SW 1271 (cell line): ENCODE measurements around the gene PLA2G10.
"Not testable (repeated sequence)": the region's sequence is repeated elsewhere in the genome, so short reads cannot be mapped to it uniquely, and the experiment has no call there.

Experiments
- DNase-seq, 2 experiments: peaks; one replicate each; lab custom pipeline; 2025; lab: John Stamatoyannopoulos, UW

PLA2G10 gene

GRCh38 chr16:14667347-14668266, 26.5 kb downstream of the PLA2G10 start:
- no peak for DNase-seq

GRCh38 chr16:14658063-14658462, 36.0 kb downstream of the PLA2G10 start:
- DNase-seq: no peak

- DNase-seq: no peak
Measured at GRCh38 chr16:14652726-14653125, 41.4 kb downstream of the PLA2G10 start.

DNA sequence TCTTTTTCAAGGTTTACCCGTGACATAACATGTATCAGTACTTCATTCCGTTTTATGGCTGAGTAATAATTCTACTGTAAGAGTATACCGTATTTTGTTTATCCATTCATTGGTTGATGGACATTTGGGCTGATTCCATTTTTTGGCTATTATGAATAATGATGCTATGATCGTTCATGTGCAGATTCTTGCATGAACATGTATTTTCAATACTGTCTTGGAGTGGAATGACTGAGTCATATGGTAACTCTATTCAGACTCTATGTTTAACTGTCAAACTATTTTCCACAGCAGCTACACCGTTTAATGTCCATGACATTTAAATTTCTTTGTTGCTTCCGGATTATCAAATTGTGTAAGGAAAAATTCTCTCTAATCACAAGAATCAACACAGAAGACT, 43.5 kb downstream of the PLA2G10 start:
- no peak for DNase-seq

GRCh38 chr16:14649816-14650215, 44.3 kb downstream of the PLA2G10 start:
- no peak for DNase-seq

DNA sequence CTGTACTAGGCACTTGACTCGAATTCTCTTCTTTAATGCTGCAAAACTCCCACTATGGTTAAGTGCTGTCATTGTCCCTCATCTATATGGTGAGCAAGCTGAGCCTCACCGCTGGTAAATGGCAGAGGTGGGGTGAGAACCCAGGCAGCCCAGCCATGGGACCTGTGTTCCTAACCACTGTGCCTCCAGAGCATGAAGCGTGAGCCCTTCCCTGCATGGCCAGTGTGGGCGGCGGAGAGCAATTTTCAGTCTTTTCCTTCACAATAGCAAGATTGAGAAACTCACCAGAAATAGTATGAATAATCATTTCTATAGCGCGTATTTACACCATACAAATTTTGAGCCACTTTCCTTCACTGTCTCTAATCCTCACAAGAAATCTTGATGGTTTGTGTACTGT, 52.2 kb downstream of the PLA2G10 start:
- DNase-seq: no peak

DNA sequence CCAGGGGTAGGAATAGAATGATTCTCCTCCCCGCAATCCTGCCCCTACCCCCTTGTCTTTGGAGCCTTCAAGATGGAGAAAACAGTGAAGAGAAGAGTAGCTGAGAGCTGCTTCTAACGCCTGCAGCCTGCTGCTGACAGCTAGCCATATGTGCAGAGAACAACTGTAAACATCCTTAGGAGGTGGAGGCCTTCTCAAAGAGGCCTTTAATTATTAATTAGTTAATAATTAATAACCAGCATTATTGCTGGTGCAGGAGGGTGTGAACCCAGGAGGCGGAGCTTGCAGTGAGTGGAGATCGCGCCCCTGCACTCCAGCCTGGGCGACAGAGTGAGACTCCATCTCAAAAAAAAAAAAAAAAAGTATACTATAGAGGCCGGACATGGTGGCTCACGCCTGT, 52.9 kb downstream of the PLA2G10 start:
- no peak for DNase-seq

DNA sequence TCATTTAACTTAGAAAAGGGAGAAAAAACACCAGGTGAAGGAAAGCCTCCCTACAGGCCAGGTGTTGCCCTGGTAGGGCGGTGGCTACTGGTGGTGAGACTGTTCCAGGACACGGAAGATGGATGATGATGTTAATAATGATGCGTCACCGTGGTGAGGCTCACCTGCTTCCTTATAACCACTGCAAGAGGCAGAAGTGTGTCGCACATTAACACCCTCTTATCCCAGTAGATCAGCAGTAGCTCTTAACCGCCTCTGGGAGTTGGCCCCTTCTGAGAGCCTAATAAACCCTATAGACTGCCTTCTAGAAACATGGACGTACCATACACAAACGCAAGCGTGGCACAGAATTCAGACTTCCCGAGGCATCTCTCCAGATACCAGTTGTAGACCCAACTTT, 53.6 kb downstream of the PLA2G10 start:
- no peak for DNase-seq

DNA sequence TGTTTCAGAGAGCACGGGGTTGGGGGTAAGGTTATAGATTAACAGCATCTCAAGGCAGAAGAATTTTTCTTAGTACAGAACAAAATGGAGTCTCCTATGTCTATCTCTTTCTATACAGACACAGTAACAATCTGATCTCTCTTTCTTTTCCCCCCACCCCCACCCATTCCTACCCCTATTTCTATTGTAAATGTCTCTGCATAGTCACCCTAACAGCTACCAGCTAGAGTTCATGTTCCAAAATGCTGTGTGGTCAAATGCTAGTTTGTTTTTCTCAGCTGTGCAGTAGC, 57.2 kb downstream of the PLA2G10 start:
- DNase-seq: not testable (repeated sequence)

- not testable (repeated sequence) for DNase-seq
Measured at GRCh38 chr16:14636179-14636950, 57.7 kb downstream of the PLA2G10 start.

- DNase-seq: no peak
Measured at GRCh38 chr16:14635395-14636165, 58.5 kb downstream of the PLA2G10 start.

DNA sequence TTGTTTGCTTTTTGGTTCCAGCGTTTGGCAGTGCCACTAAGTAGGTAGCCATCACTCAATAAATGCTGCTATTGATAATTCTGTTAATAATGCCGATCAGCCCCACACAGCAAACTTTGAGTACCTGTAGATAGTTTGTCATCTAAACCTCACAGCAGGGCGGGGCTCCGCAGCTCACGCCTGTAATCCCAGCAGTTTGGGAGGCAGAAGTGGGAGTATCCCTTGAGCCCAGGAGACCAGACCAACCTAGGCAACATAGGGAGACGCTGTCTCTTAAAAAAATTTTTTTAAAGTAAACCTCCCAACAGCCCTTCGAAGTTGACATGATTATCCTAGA, 59.8 kb downstream of the PLA2G10 start:
- no peak for DNase-seq

GRCh38 chr16:14632693-14633569, 61.2 kb downstream of the PLA2G10 start, which contains the start of gene BFAR:
BFAR (plus strand) TSS chr16:14632951; CDS start chr16:14644347, 11,396 bp downstream.
- DNase-seq: peak; percentile 53 to 91

GRCh38 chr16:14630620-14631330, 63.3 kb downstream of the PLA2G10 start:
- DNase-seq: not testable (repeated sequence)

- peak; percentile 74 to 93 for DNase-seq
Measured at GRCh38 chr16:14629919-14630619, 64.0 kb downstream of the PLA2G10 start, which contains the start of gene PARN. PARN (minus strand) TSS chr16:14630260; CDS start chr16:14630125, 135 bp downstream.

- DNase-seq: no peak
Measured at GRCh38 chr16:14629612-14629918, 64.5 kb downstream of the PLA2G10 start.

- no peak for DNase-seq
Measured at GRCh38 chr16:14628806-14629611, 65.1 kb downstream of the PLA2G10 start.

DNA sequence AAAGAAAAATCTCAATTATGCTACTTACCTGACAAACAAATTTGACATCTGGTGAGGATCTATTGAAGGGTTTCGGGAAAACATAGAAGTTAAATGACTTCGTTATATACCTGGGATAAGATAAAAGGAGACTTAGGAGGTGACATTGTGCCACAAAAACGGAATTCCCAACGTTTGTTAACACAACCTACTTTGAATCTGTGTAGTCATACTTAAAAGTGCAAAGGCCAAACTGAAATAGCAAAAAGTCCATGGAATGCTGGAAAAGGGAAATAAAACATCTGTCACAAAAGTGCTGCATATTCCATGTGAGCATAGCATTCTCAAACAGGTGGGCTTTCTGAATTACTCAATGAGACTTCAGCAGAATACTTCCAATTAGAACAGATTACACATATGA, 67.0 kb downstream of the PLA2G10 start:
- DNase-seq: no peak
